K562 (cell line): ENCODE results near the gene YLPM1. TPM values are rescaled to one million over a fixed set of nuclear protein-coding genes. Genes with fewer than 3 reads are reported as not detected.

Experiments used
- ATAC-seq: fragments of 200-7000 bp; cut with Tn5 transposase; 3 replicates; pipeline ENCODE4 v1.9.1; 2020; ENCODE audit warnings: moderate library complexity
- BruUV-seq: library from RNA; stranded (reverse); fragments of 400-500 nt; replicated peaks from 2 replicates; lab custom pipeline; 2021; lab: Mats Ljungman, UMichigan
- CTCF ChIA-PET: fragments of 300-600 bp; formaldehyde crosslinking; extraction: SDS; loops from one replicate; lab custom pipeline; 2021; ENCODE audit warnings: low intra/inter-chr PET ratio; lab: Yijun Ruan, JAX
- POLR2A ChIA-PET: fragments of 300-600, 350-650 bp; sonication (Branson Sonifier 250); formaldehyde crosslinking; extraction: SDS; loops from one replicate; lab custom pipeline; 2021; ENCODE audit warnings: antibody characterized with exemption, inconsistent platforms; lab: Yijun Ruan, JAX
- DNase-seq, 4 experiments: peaks; one replicate each; pipeline versions ENCODE4 v3.0.0 to v3.0.0-alpha.2; 2011 to 2018; ENCODE audit warnings: low spot score in 3 of 4, mixed read lengths in 3 of 4; ENCODE audit errors: extremely low read depth in 1 of 4
- FAIRE-seq: peaks from 2 replicates; lab custom pipeline; 2011; peaks lifted over from hg19 to GRCh38; lab: Jason Lieb, UNC
- H2AFZ ChIP-seq: 2 replicates; pipeline ENCODE4 v1.6.0; 2011; ENCODE audit warnings: low read depth, low read length, control low read depth, inconsistent platforms
- H3K27ac ChIP-seq: fragments of 200-600 bp; 3 replicates; pipeline ENCODE4 v1.8.0; 2011; ENCODE audit warnings: low read depth, mild to moderate bottlenecking, control low read depth, inconsistent platforms, low read length, moderate library complexity, mixed read lengths; ENCODE audit errors: extremely low read depth
- H3K27me3 ChIP-seq, 2 experiments: fragments of 300-600 bp in 1 of 2; 2 replicates in 1 of 2; 3 replicates in 1 of 2; pipeline versions ENCODE4 v1.6.0 to v1.8.0; 2011; ENCODE audit warnings: inconsistent platforms in 2 of 2, low read length in 2 of 2, mild to moderate bottlenecking in 1 of 2, mixed read lengths in 1 of 2, moderate library complexity in 1 of 2; ENCODE audit not compliant: control insufficient read depth in 2 of 2, insufficient read depth in 2 of 2
- H3K36me3 ChIP-seq: fragments of 300-600 bp; 3 replicates; pipeline ENCODE4 v1.8.0; 2011; ENCODE audit warnings: mild to moderate bottlenecking, low read length, inconsistent platforms; ENCODE audit not compliant: control insufficient read depth, insufficient read depth
- H3K4me1 ChIP-seq, 2 experiments: fragments of 200-600 bp in 1 of 2; replicated peaks in 1 of 2; 2 replicates in 1 of 2; 3 replicates in 1 of 2; pipeline versions ENCODE4 v1.5.1 to v1.8.0; 2011; ENCODE audit warnings: inconsistent platforms in 2 of 2, low read length in 2 of 2, mild to moderate bottlenecking in 1 of 2, mixed read lengths in 1 of 2, moderate library complexity in 1 of 2; ENCODE audit not compliant: control insufficient read depth in 2 of 2, insufficient read depth in 2 of 2
- H3K4me2 ChIP-seq: 2 replicates; pipeline ENCODE4 v1.6.1; 2011; ENCODE audit warnings: low read length, control low read depth, inconsistent platforms, mixed read lengths; ENCODE audit not compliant: insufficient read depth
- H3K4me3 ChIP-seq: fragments of 200-600 bp; sonication (generic), shearing (Covaris generic); 2 replicates; pipeline ENCODE4 v1.5.1; 2016; ENCODE audit warnings: control low read depth, inconsistent platforms
- H3K79me2 ChIP-seq: fragments of 200-600 bp; 3 replicates; pipeline ENCODE4 v1.8.0; 2011; ENCODE audit warnings: low read length, inconsistent platforms; ENCODE audit not compliant: control insufficient read depth, insufficient read depth
- H3K9ac ChIP-seq, 2 experiments: 2 replicates each; pipeline versions ENCODE4 v1.6.0 to v1.6.1; 2011; ENCODE audit warnings: low read depth in 2 of 2, low read length in 2 of 2, control low read depth in 1 of 2, inconsistent platforms in 1 of 2, mild to moderate bottlenecking in 1 of 2, mixed read lengths in 1 of 2; ENCODE audit not compliant: insufficient read depth in 1 of 2
- H3K9me1 ChIP-seq: one replicate; pipeline ENCODE4 v1.6.0; 2011; ENCODE audit warnings: inconsistent platforms, mild to moderate bottlenecking, low read length, moderate library complexity; ENCODE audit not compliant: control insufficient read depth, insufficient read depth
- H3K9me3 ChIP-seq: replicated peaks from 2 replicates; pipeline ENCODE4 v1.5.1; 2011; ENCODE audit warnings: low read depth, low read length, inconsistent platforms; ENCODE audit not compliant: control insufficient read depth, insufficient read depth
- H4K20me1 ChIP-seq: replicated peaks from 2 replicates; pipeline ENCODE4 v1.6.1; 2011; ENCODE audit warnings: low read length, inconsistent platforms, mixed read lengths; ENCODE audit not compliant: control insufficient read depth, insufficient read depth
- EP300 ChIP-seq: IDR thresholded peaks from 2 replicates; pipeline ENCODE4 v1.6.1; 2012; ENCODE audit warnings: low read length, improper control_type of control experiment
- EZH2 ChIP-seq: IDR thresholded peaks from 2 replicates; pipeline ENCODE4 v1.6.1; 2012; ENCODE audit warnings: low read depth, mild to moderate bottlenecking, inconsistent platforms, low read length, borderline replicate concordance
- JUND ChIP-seq, 2 experiments: IDR thresholded peaks; 2 replicates in 1 of 2; 3 replicates in 1 of 2; pipeline ENCODE4 v1.6.1; 2011; ENCODE audit warnings: borderline replicate concordance in 2 of 2, low read depth in 2 of 2, low read length in 2 of 2, improper control_type of control experiment in 1 of 2, missing biosample characterization in 1 of 2, missing genetic modification characterization in 1 of 2, missing genetic modification reagents in 1 of 2
- MIER1 ChIP-seq: fragments of 450-650 bp; IDR thresholded peaks from 2 replicates; pipeline ENCODE4 v1.6.1; 2016; ENCODE audit warnings: antibody characterized with exemption, mild to moderate bottlenecking, low read depth
- PYGO2 ChIP-seq: fragments of 450-650 bp; IDR thresholded peaks from 2 replicates; pipeline ENCODE4 v1.6.1; 2016; ENCODE audit warnings: mild to moderate bottlenecking, missing genetic modification characterization, moderate library complexity, missing compliant biosample characterization
- RHOXF2B ChIP-seq: fragments of 250-450 bp; sonication (Bioruptor Pico); conservative IDR thresholded peaks from 2 replicates; pipeline ENCODE4 v1.5.1; 2021
- SIRT6 ChIP-seq: IDR thresholded peaks from one replicate; pipeline ENCODE4 v1.6.1; 2012; ENCODE audit warnings: low read depth, mild to moderate bottlenecking, control low read depth, inconsistent platforms, low read length, moderate library complexity
- SMAD4 ChIP-seq: fragments of 250-450 bp; sonication (Bioruptor Pico); conservative IDR thresholded peaks from 2 replicates; pipeline ENCODE4 v1.8.0; 2021; ENCODE audit warnings: inconsistent platforms, mild to moderate bottlenecking, moderate library complexity
- TFAM ChIP-seq: fragments of 250-450 bp; sonication (Bioruptor Pico); conservative IDR thresholded peaks from 2 replicates; pipeline ENCODE4 v1.5.0; 2021; ENCODE audit warnings: mild to moderate bottlenecking, moderate library complexity
- XRCC5 ChIP-seq: fragments of 200-400 bp; formaldehyde crosslinking; IDR thresholded peaks from 2 replicates; pipeline ENCODE4 v1.6.1; 2017; ENCODE audit warnings: low read depth, mild to moderate bottlenecking, low read length
- ZKSCAN3 ChIP-seq: fragments of 250-450 bp; sonication (Bioruptor Pico); IDR thresholded peaks from 2 replicates; pipeline ENCODE4 v1.4.0; 2020
- ZNF197 ChIP-seq: fragments of 200-800 bp; sonication (Bioruptor generic); IDR thresholded peaks from 2 replicates; pipeline ENCODE4 v1.6.1; 2016; ENCODE audit warnings: low read depth, missing genetic modification characterization, missing compliant biosample characterization
- WGBS: fragments of 100-300 bp; shearing (Covaris generic); methylation state at CpG from one replicate; pipeline ENCODE4 v1.1.6; 2016; ENCODE audit warnings: low coverage, mixed read lengths; ENCODE audit not compliant: insufficient coverage; ENCODE audit errors: missing lambda C conversion rate; 5-methylcytosine and 5-hydroxymethylcytosine counted together
- in situ Hi-C: fragments of 300-500 bp; cut with MboI; formaldehyde crosslinking; loops from 4 replicates; pipeline ENCODE4 v1.15.0; 2018; ENCODE audit warnings: inconsistent platforms, mixed read lengths
- intact Hi-C: fragments of 100-400 bp; cut with micrococcal nuclease; formaldehyde crosslinking; loops from 2 replicates; pipeline ENCODE4 v1.14.2; 2022
- polyA plus RNA-seq, 8 experiments: library from polyadenylated mRNA; depleted of rRNA in 4 of 8; stranded (reverse) in 5 of 8; unstranded in 3 of 8; fragments of >200 nt; fragmentation: Nextera tagmentation in 2 of 8; fragmentation: Illumina TruSeq in 1 of 8; extraction: Ambion mirVana in 2 of 8; extraction: Trizol in 1 of 8; gene quantifications; 2 replicates each; pipeline versions ENCODE4 v1.2.1 to v1.2.3, GENCODE V29; 2011 to 2014; ENCODE audit warnings: inconsistent platforms in 1 of 8, missing spikeins in 1 of 8
- total RNA-seq, 7 experiments: library from RNA; depleted of rRNA in 6 of 7; stranded (reverse); fragments of >200 nt in 6 of 7; fragmentation: Illumina TruSeq in 2 of 7; extraction: Trizol in 2 of 7; gene quantifications; 2 replicates each; pipeline versions ENCODE4 v1.2.1 to v1.2.3, GENCODE V29; 2011 to 2021; ENCODE audit warnings: low replicate concordance in 1 of 7
- TF ChIP-seq, protein P1 (sequence below): sonication (generic); formaldehyde crosslinking; IDR thresholded peaks from 2 replicates; pipeline ENCODE4 v1.8.0; 2022; ENCODE audit warnings: missing genetic modification reagents, mild to moderate bottlenecking, borderline replicate concordance
- TF ChIP-seq, protein P2 (sequence below): sonication (generic); formaldehyde crosslinking; IDR thresholded peaks from 2 replicates; pipeline ENCODE4 v1.9.0; 2022; ENCODE audit warnings: mild to moderate bottlenecking, missing genetic modification reagents
- TF ChIP-seq, protein P3 (sequence below): sonication (generic); formaldehyde crosslinking; IDR thresholded peaks from 2 replicates; pipeline ENCODE4 v1.8.1; 2023; ENCODE audit warnings: mild to moderate bottlenecking, missing genetic modification reagents

Gene YLPM1
- total and polyA plus RNA-seq, 9 of the 15 experiments (the other 6 are each of a cell fraction or from before 2014, with no cell fraction given) = 7.2 to 32.7 (median 14.6) TPM

- TF ChIP-seq EZH2 = no peak
- TF ChIP-seq, protein P1, sequence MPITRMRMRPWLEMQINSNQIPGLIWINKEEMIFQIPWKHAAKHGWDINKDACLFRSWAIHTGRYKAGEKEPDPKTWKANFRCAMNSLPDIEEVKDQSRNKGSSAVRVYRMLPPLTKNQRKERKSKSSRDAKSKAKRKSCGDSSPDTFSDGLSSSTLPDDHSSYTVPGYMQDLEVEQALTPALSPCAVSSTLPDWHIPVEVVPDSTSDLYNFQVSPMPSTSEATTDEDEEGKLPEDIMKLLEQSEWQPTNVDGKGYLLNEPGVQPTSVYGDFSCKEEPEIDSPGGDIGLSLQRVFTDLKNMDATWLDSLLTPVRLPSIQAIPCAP (CRISPR knock-in tag) = no peak
- TF ChIP-seq, all 486 proteins: peak for 0
Measured at GRCh38 chr14:74720526-74720925, 42.6 kb upstream of the YLPM1 start (continued).

- Histone ChIP-seq H4K20me1 (no peaks in the 10 kb centered on the region), H3K4me2 (no peak overlapping the region), H3K9me3 (no peaks in the 10 kb centered on the region), H3K9me1 (no peaks in the 10 kb centered on the region), H3K4me3 (no peak overlapping the region), H3K9ac (no peak overlapping the region), H3K79me2 (no peaks in the 10 kb centered on the region), H3K36me3 (peaks cover 15% of the 10 kb centered on the region; the same call in 1 of the 3 replicates), H2AFZ (no peak overlapping the region), H3K27me3 (no peaks in the 10 kb centered on the region), H3K4me1 (no peaks in the 10 kb centered on the region), H3K27ac (no peak overlapping the region)
- TF ChIP-seq MIER1 (no peak), SIRT6 (no peak), XRCC5 (no peak), ZKSCAN3 (CRISPR knock-in tag) (no peak), ZNF197 (CRISPR knock-in tag) (no peak), JUND (IDR thresholded peaks at IDR 0.05; ENCODE audit: borderline replicate concordance, low read depth, low read length) (no peak), JUND (tag; IDR thresholded peaks at IDR 0.05; ENCODE audit: borderline replicate concordance, low read depth, low read length) (no peak), EP300 (no peak), SMAD4 (no peak), PYGO2 (tag) (no peak), TFAM (CRISPR knock-in tag) (no peak), RHOXF2B (no peak)
- TF ChIP-seq, protein P2, sequence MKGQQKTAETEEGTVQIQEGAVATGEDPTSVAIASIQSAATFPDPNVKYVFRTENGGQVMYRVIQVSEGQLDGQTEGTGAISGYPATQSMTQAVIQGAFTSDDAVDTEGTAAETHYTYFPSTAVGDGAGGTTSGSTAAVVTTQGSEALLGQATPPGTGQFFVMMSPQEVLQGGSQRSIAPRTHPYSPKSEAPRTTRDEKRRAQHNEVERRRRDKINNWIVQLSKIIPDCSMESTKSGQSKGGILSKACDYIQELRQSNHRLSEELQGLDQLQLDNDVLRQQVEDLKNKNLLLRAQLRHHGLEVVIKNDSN = no peak
- TF ChIP-seq, protein P3, sequence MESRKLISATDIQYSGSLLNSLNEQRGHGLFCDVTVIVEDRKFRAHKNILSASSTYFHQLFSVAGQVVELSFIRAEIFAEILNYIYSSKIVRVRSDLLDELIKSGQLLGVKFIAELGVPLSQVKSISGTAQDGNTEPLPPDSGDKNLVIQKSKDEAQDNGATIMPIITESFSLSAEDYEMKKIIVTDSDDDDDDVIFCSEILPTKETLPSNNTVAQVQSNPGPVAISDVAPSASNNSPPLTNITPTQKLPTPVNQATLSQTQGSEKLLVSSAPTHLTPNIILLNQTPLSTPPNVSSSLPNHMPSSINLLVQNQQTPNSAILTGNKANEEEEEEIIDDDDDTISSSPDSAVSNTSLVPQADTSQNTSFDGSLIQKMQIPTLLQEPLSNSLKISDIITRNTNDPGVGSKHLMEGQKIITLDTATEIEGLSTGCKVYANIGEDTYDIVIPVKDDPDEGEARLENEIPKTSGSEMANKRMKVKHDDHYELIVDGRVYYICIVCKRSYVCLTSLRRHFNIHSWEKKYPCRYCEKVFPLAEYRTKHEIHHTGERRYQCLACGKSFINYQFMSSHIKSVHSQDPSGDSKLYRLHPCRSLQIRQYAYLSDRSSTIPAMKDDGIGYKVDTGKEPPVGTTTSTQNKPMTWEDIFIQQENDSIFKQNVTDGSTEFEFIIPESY = no peak
- no TSS peak for BruUV-seq
- FAIRE-seq (no peak), DNase-seq (no peak), ATAC-seq (no peak)
- WGBS = 81% methylated on average over 3 of the region's 3 CpGs
- in situ Hi-C loops = no loop called here
- CTCF ChIA-PET = no interaction called here
- POLR2A ChIA-PET = no interaction called here
- intact Hi-C loops = no loop called here
Measured at GRCh38 chr14:74723134-74723533, 40.0 kb upstream of the YLPM1 start.
